Hindlimb muscle (tissue), 1 donor: ENCODE results near the gene CDHR1. TPM values are rescaled to one million over a fixed set of nuclear protein-coding genes. Genes with fewer than 3 reads are reported as not detected.
"Not testable (repeated sequence)": the region's sequence is repeated elsewhere in the genome, so short reads cannot be mapped to it uniquely, and the experiment has no call there.

Experiments
- DNase-seq: peaks from one replicate; pipeline ENCODE4 v3.0.0-alpha.2; 2013
- polyA plus RNA-seq: library from polyadenylated mRNA; unstranded; fragments of 120-200 nt; gene quantifications from one replicate; pipeline ENCODE4 v1.2.1, GENCODE V29; 2013; ENCODE audit not compliant: insufficient read length

Gene CDHR1
- polyA plus RNA-seq, 1 donor: 1.0 TPM

- DNase-seq: no peak
Observed at GRCh38 chr10:84175436-84175835, 18.9 kb upstream of the CDHR1 start.

DNA sequence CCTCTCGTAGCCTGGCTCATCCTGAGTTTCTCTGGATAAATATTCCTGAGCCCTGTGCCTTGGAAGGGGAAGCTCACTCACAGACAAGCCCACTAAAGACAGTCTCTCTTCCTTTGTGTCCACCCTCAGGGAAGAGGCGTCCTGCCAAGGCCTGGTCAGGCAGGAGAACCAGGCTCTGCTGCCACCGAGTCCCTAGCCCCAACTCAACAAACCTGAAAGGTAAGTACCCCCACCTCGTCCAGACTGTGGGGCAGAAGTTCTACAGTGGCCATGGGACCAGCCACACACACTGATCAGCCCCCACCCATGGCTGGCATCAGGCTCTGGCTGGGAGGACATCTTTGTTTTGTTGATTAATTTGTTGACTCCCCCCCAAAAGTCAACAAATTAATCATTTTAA lies 18.0 kb upstream of the CDHR1 start:
- no peak for DNase-seq

- DNase-seq: no peak
Observed at GRCh38 chr10:84176836-84177474, 17.4 kb upstream of the CDHR1 start.

- DNase-seq: no peak
Observed at GRCh38 chr10:84177541-84178141, 16.7 kb upstream of the CDHR1 start.

DNA sequence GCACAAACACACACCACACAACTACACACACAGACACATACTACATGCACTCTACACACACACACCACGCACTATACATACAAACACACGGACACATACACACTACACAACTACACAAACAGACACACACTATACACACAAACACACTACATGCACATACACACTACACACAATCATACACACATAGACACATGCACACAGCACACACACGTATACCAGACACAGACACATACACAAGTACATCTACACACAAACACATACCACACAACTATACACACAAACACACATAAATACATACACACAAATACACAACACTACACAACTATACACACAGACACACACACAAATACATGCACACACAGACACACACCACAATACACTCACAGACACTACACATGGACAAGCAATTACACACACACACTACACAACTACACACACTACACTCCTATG lies 16.2 kb upstream of the CDHR1 start:
- no peak for DNase-seq

DNA sequence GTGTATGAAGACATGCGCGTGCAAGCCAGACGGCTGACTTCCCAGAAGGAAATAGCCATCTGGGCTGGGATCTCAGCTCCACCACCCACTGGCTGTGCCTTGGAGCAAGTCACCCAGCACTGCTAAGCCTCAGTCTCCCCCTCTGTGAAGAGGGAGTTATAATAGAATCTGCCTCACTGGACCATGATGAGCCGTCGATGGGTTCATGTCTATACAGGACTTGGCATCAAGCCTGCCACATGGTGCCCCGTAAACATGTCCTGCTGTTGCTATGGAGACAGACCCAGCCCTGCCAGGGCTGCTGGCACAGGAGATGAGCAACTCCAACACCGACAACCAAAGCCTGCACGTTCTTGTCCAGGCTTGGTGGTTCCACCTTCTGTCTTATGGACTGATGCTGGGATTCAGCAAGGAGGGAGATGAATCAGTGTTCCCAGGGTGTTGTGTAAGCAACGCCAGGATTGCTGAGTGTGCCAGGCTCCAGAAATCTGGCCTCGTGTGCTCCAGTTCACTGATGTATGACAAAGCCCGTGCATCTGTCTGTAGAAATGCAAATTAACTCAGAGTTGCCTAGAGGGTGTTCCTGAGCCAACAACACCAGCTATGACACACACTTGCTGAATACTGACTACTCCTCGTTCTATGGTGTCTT lies 15.2 kb upstream of the CDHR1 start:
- no peak for DNase-seq

GRCh38 chr10:84180386-84180785 lies 14.0 kb upstream of the CDHR1 start:
- not testable (repeated sequence) for DNase-seq

DNA sequence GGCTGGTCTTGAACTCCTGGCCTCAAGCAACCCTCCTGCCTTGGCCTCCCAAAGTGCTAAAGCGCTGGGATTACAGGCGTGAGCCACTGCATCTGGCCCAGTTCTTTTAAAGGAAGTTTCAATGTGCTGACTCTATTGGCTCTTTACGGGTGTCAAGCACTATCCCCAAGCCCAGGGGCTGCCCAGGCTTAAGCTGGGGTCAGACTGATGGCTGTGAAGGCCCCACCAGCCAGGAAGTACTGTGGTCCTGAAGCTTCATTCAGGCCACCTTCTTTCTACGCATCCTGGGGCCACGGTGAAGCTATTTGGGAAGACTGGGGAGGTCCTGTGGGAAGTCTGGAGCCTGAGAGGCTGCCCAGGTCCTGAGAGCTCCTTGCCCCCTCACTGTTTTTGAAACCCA lies 12.7 kb upstream of the CDHR1 start:
- no peak for DNase-seq

- no peak for DNase-seq
Observed at GRCh38 chr10:84184517-84184916, 9.8 kb upstream of the CDHR1 start.

DNA sequence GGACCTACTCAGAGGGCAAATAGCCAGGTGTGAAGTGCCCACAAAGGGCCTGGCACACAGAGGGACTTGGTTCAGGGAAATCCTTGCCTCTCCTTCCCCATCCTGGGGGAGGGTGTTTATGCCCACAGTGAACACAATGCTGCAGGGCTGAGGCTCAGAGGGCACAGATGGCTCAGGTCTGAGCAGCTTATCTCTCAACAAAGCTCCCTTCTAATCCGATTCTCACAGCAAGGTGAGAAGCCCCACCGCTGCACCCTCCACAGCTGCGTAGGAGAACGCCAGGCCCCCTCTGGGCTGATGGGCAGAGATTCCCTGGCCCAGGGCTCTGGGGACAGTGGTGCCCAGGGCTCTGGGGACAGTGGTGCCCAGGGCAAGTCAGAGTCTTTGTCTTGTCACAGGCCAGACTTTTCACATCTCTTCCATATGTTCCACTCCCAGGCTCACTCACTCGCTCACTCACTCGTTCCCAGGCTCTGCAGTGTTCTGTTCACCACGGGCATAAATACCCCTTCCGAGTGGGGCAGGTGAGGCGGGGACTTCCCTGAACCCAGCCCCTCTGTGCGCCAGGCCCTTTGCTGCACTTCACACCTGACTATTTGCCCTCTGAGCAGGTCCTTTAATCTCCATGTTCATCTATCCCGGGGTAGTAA lies 8.7 kb upstream of the CDHR1 start:
- no peak for DNase-seq

DNA sequence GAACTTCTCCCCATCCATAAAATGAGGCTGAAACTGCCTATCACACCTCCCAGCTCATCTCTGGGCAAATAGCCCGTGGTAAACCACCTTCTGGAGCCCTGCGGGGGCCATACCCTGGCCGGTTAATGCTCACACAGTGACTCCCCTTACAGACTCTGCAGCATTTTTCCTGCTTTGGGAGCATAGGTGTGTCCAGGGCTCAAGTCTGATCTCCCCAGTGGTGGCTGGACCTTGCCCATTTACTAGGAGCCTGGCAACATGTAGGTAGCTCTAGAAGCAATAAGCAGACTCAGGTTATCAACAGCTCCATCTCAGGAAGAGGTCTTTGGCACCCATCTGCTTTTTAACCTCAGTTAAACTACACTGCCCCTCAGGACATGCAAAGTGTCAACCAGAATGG lies 5.5 kb upstream of the CDHR1 start:
- no peak for DNase-seq

GRCh38 chr10:84190621-84191020 lies 3.7 kb upstream of the CDHR1 start:
- DNase-seq: no peak

DNA sequence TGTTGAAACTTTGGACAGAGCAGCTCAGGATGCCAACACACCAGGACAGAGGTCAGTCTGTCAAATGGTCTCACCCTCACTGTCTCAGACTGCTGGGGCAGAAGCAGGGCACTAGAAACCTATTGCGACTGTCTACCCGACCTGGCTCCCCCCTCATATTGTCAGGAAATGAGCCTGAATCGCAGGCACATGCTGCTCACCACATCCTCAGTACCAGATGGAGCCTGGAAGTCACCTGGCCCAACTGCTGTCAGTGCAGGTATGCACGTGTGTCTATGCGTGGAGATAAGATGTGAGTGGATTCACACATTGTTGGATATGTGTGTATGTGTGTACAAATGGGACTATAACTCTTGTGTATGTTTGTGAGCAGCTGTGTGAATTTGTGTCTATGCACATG lies 3.2 kb upstream of the CDHR1 start:
- DNase-seq: no peak

DNA sequence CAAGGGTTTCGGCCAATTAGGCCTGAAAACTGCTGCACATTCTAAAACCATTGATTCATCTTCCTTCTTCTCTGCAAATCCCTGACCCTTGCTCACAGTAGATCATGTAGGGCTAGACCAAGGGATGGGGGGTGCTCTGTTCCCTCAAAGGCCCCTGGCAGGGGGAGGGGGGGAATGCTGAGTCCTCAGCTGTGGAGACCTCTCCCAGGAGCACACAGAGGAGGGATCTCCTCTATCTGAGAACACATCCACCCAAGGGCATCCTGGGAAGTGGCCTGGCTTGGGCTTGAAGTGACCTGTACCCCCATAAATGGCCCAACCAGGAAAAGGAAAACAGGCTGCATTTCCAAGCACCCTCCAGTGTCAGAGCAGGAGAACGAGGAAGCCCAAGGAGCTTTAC lies 1.0 kb upstream of the CDHR1 start:
- DNase-seq: no peak

DNA sequence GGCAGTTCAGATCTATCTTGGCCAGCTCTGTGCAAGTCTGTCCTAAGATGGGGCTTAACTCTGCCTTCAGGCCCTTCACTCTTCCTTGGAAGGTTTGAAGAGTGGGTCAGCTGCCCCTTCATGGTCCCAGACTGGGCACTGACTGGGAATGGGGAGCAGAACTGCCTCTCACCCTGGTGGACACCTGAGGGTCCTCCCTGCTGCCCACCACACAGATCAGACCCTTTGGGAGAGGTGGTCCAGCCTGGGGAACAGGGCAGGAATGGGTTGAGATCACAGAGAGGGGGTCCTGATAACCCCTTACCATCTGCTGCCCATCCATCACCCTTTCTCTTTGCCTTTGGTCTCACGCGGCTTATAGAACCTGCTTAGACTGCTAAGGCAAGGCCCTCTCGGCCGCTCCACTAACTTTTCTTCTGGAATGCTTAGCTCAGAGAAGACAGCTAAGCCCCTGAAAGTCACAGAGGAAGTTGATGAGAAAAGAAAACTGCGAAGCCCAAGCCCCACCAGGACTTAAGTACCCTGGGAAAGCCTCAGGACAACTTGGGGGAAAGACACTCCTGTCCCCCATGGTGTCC lies 402 bp upstream of the CDHR1 start:
- no peak for DNase-seq

- DNase-seq: no peak
Observed at GRCh38 chr10:84195044-84195830, 900 bp downstream of the CDHR1 start.

DNA sequence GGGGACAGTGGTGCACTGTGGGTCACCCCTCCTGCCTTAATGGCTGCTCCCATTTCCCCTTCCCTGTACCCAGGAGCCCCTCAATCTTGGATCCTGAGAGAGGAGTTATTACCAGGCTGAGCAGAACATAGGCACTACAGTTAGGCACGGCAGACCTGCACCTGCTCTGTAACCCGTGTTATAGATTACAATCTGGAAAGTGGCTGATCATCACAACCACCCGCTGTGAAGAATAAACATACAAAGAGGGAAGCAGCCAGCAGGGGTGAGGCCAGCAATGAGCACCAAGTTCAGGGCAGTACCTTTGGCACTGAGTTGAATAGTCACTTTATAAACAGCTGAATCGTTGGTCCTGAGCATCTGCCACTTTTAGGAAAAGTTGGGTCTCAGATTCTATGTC lies 1.7 kb downstream of the CDHR1 start:
- DNase-seq: no peak

- no peak for DNase-seq
Observed at GRCh38 chr10:84196941-84197340, 2.6 kb downstream of the CDHR1 start.

DNA sequence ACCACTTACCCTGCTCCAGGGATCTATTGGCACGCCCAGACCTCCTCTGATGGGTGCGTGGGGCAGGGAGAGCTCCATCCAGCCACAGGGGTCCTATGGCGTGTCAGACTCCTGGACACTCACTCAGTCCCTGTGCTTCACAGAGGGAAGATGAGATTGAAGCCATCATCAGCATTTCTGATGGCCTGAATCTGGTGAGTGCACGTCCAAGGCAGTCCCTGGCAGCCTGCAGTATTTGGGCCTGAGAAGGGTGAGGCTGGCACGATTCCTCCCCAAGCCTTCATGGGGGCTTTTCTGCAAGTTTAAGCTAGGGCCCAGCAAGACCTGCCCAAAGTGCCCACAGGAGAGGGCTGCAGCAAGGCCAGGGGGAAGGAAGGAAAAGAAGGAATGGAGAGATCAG lies 3.3 kb downstream of the CDHR1 start:
- no peak for DNase-seq

- DNase-seq: no peak
Observed at GRCh38 chr10:84198206-84198915, 4.0 kb downstream of the CDHR1 start.

GRCh38 chr10:84200537-84201243 lies 6.4 kb downstream of the CDHR1 start:
- no peak for DNase-seq
